Kidney (tissue), 14 donors: Measurements from ENCODE around the gene FBN2. TPM values are rescaled to one million over a fixed set of nuclear protein-coding genes. Genes with fewer than 3 reads are reported as not detected.

ENCODE experiments used
- DNase-seq, 5 donors: peaks; one replicate each; pipeline ENCODE4 v3.0.0-alpha.2; 2013 to 2020
- FAIRE-seq: peaks from 2 replicates; lab custom pipeline; 2012; peaks lifted over from hg19 to GRCh38; lab: Jason Lieb, UNC
- H3K27ac ChIP-seq, 2 donors: one replicate each; pipeline ENCODE4 v1.7.0; 2013; ENCODE audit warnings: low read depth in 2 of 2, low read length in 2 of 2, inconsistent platforms in 1 of 2
- H3K27me3 ChIP-seq: one replicate; pipeline ENCODE4 v1.7.1; 2013; ENCODE audit warnings: low read length, inconsistent platforms; ENCODE audit not compliant: control insufficient read depth, insufficient read depth
- H3K36me3 ChIP-seq, 3 donors: one replicate each; pipeline versions ENCODE4 v1.7.0 to v1.7.1; 2013; ENCODE audit warnings: low read length in 3 of 3, control low read depth in 1 of 3, inconsistent platforms in 1 of 3; ENCODE audit not compliant: insufficient read depth in 3 of 3, control insufficient read depth in 2 of 3
- H3K4me1 ChIP-seq, 3 donors: one replicate each; pipeline versions ENCODE4 v1.7.0 to v1.7.1; 2013; ENCODE audit warnings: low read length in 3 of 3, inconsistent platforms in 1 of 3, low read depth in 1 of 3; ENCODE audit not compliant: control insufficient read depth in 2 of 3, insufficient read depth in 2 of 3
- H3K4me3 ChIP-seq, 3 donors: one replicate each; pipeline versions ENCODE4 v1.7.0 to v1.8.1; 2013; ENCODE audit warnings: low read length in 3 of 3, control low read depth in 1 of 3, inconsistent platforms in 1 of 3
- H3K9ac ChIP-seq, 3 donors: one replicate each; pipeline versions ENCODE4 v1.7.0 to v1.7.1; 2013; ENCODE audit warnings: low read length in 3 of 3, control low read depth in 1 of 3, inconsistent platforms in 1 of 3
- H3K9me3 ChIP-seq, 3 donors: one replicate each; pipeline versions ENCODE4 v1.7.0 to v1.7.1; 2013; ENCODE audit warnings: low read length in 3 of 3, control low read depth in 1 of 3, inconsistent platforms in 1 of 3; ENCODE audit not compliant: control insufficient read depth in 2 of 3, insufficient read depth in 1 of 3
- intact Hi-C: fragments of 100-400 bp; cut with DNase I; formaldehyde crosslinking; loops from one replicate; pipeline ENCODE4 v1.11.1; 2022
- polyA plus RNA-seq: library from polyadenylated mRNA; stranded (reverse); fragments of 350-450 nt; fragmentation: Illumina TruSeq; extraction: RNeasy Lipid Tissue Mini Kit (QIAGEN cat#74804); gene quantifications from one replicate; pipeline ENCODE4 v1.2.3, GENCODE V29; 2014; ENCODE audit warnings: low read depth, low replicate concordance; ENCODE audit not compliant: insufficient read depth
- total RNA-seq: library from RNA; stranded (reverse); fragmentation: NEBNext Ultra II Directional; extraction: Animal tissue kit (Norgen Biotek cat#: 25700); gene quantifications from one replicate; pipeline ENCODE4 v1.2.1, GENCODE V29; 2021
- TF ChIP-seq, protein P1 (sequence below): IDR thresholded peaks from 3 replicates; pipeline ENCODE4 v1.5.1; 2012; ENCODE audit warnings: mild to moderate bottlenecking, moderate library complexity, borderline replicate concordance; ENCODE audit not compliant: insufficient read depth; ENCODE audit errors: extremely low read depth
- donor health status: control.
- donor health status: control.
- donor health status: control.
- donor health status: control.
- donor health status: control.
- donor health status: DM: yes; HTN: yes; CAD: no.
- donor health status: Normal renal cell carcinoma (clear cell type).

The FBN2 gene
- total and polyA plus RNA-seq, 2 donors from 2014 or later: 0.11 to 1.0 TPM

DNA sequence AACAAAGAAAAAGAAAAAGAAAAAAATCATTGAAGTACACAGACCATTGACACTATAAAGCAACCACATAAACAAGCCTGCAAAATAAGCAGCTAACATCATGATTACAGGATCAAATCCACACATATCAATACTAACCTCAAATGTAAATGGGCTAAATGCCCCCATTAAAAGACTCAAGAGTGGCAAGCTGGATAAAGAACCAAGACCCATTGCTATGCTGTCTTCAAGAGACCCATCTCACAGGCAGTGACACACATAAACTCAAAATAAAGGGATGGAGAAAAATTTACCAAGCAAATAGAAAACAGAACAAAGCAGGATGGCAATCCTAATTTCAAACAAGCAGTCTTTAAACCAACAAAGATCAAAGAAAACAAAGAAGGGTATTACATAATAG, 15.7 kb upstream of the FBN2 start:
- intact Hi-C loops: no loop called here
- TF ChIP-seq, protein P1, sequence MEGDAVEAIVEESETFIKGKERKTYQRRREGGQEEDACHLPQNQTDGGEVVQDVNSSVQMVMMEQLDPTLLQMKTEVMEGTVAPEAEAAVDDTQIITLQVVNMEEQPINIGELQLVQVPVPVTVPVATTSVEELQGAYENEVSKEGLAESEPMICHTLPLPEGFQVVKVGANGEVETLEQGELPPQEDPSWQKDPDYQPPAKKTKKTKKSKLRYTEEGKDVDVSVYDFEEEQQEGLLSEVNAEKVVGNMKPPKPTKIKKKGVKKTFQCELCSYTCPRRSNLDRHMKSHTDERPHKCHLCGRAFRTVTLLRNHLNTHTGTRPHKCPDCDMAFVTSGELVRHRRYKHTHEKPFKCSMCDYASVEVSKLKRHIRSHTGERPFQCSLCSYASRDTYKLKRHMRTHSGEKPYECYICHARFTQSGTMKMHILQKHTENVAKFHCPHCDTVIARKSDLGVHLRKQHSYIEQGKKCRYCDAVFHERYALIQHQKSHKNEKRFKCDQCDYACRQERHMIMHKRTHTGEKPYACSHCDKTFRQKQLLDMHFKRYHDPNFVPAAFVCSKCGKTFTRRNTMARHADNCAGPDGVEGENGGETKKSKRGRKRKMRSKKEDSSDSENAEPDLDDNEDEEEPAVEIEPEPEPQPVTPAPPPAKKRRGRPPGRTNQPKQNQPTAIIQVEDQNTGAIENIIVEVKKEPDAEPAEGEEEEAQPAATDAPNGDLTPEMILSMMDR: no peak
- FAIRE-seq (no peak), DNase-seq (no peak)
- Histone ChIP-seq H3K9me3 (peaks cover 0 to 7% (median 0%) of the 10 kb centered on the region in 3 donors), H3K27me3 (no peaks in the 10 kb centered on the region), H3K4me1 (no peaks in the 10 kb centered on the region), H3K9ac (no peak overlapping the region), H3K27ac (no peak overlapping the region), H3K36me3 (no peaks in the 10 kb centered on the region), H3K4me3 (no peak overlapping the region)

GRCh38 chr5:128551476-128551875, 13.4 kb upstream of the FBN2 start:
- FAIRE-seq (no peak), DNase-seq (no peak)
- H3K36me3 ChIP-seq: no peaks in the 10 kb centered on the region
- intact Hi-C loops: no loop called here
- H3K4me1 ChIP-seq: no peaks in the 10 kb centered on the region
- H3K4me3 ChIP-seq: no peak overlapping the region
- H3K9me3 ChIP-seq: peaks cover 0 to 7% (median 0%) of the 10 kb centered on the region in 3 donors
- H3K27me3 ChIP-seq: no peaks in the 10 kb centered on the region
- H3K27ac ChIP-seq: no peak overlapping the region
- H3K9ac ChIP-seq: no peak overlapping the region
- TF ChIP-seq, protein P1: no peak

GRCh38 chr5:128549496-128549895, 11.5 kb upstream of the FBN2 start:
- Histone ChIP-seq H3K36me3 (no peaks in the 10 kb centered on the region), H3K9me3 (peaks cover 0 to 7% (median 0%) of the 10 kb centered on the region in 3 donors), H3K27me3 (no peaks in the 10 kb centered on the region), H3K27ac (no peak overlapping the region), H3K4me3 (no peak overlapping the region), H3K4me1 (no peaks in the 10 kb centered on the region), H3K9ac (no peak overlapping the region)
- TF ChIP-seq, protein P1: no peak
- FAIRE-seq: no peak
- intact Hi-C loops: no loop called here
- DNase-seq: no peak
